Endometrial microvascular endothelial cells (primary cell): ENCODE measurements around the gene EDC3. TPM values are rescaled to one million over a fixed set of nuclear protein-coding genes. Genes with fewer than 3 reads are reported as not detected.
"Not testable (repeated sequence)": the region's sequence is repeated elsewhere in the genome, so short reads cannot be mapped to it uniquely, and the experiment has no call there.

ENCODE experiments used
- in situ Hi-C: cut with HindIII; loops from 2 replicates; pipeline ENCODE4 v1.10.0; 2017; ENCODE audit warnings: low sequenced_read_pairs, low pct_unique_long_range_greater_than_20kb; ENCODE audit errors: inconsistent ontology term
- total RNA-seq: library from RNA; depleted of rRNA; stranded (reverse); fragments of >200 nt; gene quantifications from one replicate; pipeline ENCODE4 v1.2.3, GENCODE V29; 2015; ENCODE audit errors: inconsistent ontology term

EDC3 gene
- total RNA-seq, 1 donor from 2014 or later = 14.2 TPM

DNA sequence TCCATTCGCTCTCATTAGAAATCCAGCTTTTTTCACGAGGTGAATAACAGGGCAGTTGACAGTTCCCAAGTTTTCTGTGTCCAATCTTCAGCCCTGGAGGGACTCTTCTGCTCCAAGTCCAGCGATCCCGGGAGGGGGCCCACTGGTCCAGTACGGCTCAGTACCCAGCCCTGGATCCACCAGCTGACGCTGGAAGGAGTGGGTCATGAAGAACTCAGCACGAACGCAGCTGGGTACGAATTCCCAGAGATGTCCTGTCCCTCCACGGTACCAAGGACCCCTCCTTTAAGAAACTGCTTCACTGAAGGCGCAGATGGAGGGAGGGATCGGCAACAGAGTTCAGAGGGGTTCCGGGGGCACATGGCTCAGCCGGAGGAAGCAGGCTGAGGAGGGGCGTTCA lies 96.7 kb downstream of the EDC3 start:
- in situ Hi-C loops = no loop called here

DNA sequence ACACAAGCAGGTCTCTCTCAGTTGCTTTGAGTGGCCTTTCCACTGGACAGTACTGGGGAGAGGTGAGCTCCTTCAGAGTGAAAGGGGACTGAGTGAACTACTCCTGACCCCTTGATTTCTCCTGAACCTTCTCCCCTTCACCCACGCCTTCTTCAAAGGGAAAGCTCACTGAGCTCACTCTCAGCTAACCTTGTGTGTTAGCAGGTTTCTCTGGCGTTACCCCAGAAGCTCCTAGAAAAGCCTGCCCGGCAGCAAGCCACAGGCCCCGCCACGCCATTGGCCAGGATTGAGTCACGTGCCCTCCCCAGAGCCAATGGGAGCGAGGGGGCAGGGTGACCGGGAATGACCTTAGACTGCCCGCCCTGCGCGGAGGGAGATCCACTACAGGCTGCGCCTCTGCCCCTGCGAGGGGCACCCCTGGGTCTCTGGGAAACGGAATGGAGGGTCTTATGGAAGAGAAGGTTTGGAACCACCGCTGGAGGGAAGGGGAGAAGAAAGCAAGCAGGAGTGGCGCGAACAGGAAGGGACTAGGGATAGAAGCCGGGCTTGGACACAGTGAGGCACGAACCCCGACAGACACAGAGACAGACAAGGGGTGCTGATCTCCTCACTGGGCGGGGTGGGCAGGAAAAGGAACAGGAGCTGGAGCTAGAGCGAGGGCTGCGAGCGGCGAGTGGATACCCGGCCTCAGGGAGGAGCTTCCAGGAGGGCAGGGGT lies 97.5 kb downstream of the EDC3 start:
- in situ Hi-C loops = no loop called here

DNA sequence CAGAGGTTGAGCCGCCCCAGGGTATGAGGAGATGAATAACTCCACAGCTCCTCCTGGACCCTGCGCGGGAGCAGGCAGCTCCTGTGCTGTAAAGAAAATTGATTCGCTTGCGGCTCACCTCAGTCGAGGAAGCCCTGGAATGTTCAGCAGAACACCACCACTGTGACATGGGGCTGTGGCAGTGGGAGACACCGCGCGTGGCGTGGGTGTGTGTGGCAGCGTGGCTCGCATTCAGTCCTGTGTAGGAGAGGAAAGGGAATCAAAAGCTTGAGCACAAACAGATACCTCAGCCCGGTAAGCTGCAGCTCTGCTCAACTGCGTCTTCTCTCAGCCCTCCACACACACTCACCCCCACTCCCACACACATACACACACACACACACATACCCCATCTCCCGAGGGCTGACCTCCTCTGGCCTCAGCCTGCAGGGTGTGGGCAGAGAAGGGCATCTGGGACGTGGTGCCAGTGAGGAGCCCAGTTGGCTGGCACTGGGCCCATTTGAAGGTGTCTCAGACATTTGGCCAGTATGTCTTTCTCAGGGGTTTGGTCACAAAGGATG lies 98.6 kb downstream of the EDC3 start:
- in situ Hi-C loops = not testable (repeated sequence)

DNA sequence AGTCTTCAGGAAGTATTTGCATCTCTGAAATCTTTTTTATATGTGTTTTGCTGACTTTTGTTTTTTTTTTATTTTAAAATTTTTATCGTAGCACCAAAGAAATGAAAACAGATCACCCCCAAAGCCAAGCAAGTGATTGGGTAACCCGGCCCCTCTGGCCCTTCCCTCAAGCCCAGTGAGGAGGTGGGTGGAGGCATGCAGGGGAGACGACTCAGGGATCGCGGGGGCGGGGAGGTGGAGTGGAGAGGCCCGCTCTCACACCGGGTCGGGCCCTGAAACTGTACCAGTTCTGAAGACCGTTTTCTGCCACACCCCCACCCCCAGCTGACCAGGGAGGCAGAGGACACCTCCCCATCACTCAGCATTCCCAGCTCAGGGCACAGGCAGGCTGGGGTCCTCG lies 99.1 kb downstream of the EDC3 start:
- in situ Hi-C loops = not testable (repeated sequence)

DNA sequence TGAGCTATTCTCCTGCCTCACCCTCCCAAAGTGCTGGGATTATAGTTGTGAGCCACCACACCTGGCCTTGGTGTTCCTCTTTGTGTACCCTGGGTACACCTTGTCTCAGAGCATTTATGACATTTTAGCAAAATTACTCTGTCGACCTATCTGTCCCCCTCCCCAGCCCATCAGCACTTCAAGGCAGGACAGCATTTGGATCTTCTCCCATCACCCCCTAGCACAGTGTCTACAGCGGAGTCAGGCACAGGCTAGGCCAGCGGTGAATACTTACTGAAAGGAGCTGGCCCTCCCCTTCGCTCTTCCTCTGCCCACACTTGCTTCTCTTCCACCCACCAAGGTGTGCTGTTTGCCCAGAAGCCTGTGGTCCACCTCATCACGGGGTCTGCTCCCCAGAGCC lies 100.6 kb downstream of the EDC3 start:
- in situ Hi-C loops = no loop called here

DNA sequence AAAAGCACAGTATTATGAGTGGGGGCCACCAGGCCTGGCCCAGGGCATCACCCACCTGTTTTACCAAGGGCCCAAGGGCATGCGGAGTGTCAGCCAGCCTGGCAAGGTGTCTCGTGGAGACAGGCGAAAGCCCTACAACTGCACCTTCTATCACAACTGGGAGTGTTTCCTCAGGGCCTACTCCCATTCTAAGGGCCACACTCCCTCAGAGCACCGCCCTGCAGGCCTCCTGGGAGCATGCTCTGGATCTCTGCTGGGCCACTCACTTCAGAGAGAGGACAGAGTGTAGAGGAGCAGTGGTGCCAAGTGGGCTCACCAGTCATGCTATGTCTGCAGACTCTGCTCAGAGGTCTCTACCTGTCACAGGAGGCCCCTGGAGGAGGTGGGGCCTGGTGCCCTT lies 101.4 kb downstream of the EDC3 start:
- in situ Hi-C loops = no loop called here

DNA sequence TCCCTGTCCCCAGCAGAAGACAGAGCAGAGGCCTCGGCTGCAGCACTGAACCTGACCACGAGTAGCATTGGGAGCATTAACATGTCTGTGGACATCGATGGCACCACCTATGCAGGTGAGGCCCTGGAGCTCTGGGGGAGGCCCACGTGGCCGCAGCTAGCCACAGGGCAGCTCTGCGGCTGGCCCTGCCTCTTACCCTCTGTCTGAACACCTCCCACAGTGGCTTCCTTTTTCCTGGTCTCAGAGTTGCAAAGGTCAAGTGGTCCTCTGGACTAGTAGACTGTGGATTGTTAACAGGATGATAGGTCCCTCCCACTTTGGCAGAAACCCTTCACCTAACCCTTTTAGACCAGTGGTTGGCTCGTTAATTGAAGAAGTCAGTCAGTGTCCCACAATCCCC lies 102.7 kb downstream of the EDC3 start:
- in situ Hi-C loops = no loop called here

DNA sequence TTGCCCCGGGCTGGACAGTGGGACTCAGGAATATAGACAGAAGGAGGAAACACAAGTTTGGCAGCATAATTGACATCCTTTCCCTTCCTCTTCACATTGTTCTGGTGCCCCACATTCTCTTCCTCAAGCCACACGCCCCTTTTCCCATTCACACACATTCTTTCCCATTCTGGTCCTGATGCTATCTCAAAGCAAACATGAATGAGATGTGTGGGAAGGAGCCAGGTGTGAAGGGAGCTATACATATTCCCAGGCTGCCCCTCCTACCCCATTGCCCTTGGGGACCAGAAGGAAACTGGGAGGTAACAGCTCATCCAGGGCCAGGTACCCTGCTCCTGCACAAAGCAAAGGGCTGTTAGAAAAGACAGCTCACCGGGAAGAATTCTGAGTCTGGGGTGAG lies 103.6 kb downstream of the EDC3 start:
- in situ Hi-C loops = no loop called here

DNA sequence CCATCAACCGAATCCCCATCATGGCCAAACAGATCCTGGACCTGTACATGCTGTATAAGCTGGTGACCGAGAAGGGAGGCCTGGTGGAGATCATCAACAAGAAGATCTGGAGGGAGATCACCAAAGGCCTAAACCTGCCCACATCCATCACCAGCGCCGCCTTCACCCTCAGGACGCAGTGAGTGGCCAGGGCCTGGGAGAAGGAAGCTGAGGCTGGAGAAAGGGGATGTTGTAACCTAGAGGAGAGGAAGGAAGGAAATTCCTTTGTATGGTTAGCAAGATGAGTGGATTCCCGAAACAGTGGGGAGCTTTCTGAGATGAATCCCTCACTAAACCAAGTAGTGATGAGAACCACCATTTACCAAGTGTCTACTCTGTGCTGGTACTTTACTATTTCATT lies 106.0 kb downstream of the EDC3 start:
- in situ Hi-C loops = no loop called here

DNA sequence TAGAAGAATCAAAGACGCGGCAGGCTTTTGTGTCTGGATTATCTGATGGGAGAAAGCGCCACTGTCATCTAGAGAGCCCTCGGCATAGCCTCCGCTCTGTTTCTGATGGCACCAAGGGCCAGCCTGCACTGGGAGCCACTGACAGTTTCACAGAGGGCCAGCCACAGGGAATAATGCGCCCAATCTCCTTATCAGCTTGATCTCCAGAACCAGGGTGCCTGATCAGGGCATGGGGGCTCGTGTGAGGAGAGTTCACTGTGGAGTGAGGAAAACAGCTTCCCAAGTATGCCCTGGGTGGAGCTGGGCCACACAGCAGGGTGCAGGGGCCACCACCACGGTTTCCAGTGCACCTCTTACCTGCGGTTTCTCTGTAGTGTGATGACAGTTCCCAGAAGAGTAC lies 110.0 kb downstream of the EDC3 start:
- in situ Hi-C loops = no loop called here

DNA sequence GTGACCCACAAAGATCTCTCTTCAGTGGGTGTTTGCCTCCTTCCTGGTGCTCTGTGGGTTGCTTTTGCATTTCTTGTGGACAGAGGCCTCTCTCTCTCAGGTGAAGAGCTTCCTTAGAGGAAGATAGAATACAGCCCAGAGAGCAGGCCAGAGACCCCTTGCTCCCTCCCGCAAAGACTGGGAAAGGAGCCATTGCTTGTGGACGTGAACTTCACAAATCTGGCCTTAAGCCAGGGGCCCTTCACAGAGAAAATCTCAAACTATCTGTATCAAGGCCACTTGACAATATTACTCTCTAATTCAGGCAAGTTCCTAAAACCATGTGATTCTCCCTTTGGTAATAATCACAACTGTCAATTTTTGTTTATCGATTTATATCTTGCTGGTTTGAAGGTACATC lies 110.6 kb downstream of the EDC3 start:
- in situ Hi-C loops = no loop called here

DNA sequence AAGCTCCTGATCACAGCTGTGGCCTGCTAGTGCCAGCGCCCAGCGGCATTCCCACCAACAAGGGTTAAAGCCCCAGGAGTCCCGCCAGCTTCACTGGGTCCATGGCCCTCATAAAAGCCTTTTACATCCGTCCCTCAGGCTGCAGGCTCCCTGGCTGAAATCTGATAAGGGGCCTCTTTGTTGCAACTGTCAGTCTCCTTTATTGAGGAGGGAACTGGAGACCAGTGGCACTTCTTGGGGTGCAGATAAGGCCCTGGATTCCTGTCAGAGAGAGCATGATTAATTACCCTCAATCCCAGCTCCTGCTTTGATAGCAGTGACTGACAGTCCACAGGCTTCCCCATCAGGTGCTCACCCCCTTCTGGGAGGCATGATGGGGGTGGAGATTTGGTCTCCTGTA lies 111.0 kb downstream of the EDC3 start:
- in situ Hi-C loops = no loop called here

DNA sequence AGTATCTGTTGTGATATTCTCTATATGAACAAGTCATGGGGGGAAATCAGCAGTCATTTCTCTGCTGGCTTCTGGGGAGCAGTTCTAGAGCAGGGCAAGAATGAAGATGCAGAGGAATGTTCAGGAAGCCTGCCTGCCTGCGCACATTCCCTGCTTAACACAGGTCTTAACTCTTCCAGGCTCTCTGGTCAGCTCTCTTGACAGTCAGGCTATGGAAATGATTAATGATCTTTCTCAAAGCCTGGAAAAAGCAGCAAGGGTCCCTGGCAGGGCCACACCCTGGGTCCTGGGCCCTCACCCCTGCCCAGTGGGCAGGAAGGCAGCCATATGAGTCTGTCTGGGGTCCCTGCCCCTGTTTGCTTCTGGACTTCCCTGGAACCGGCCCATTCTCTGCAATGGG lies 111.6 kb downstream of the EDC3 start:
- in situ Hi-C loops = no loop called here

Other genes starting within 250 kb of the EDC3 start
- gene UBL7, start 234.9 kb downstream of the EDC3 start, total RNA-seq = 77.6 TPM
- 3.6 TPM for gene ARID3B, start 154.8 kb downstream of the EDC3 start, total RNA-seq
- gene CLK3, start 80.2 kb downstream of the EDC3 start, total RNA-seq = 91.1 TPM
- gene CYP1A1, start 29.5 kb upstream of the EDC3 start, total RNA-seq = 0.37 TPM
- gene CYP1A2, start 52.8 kb upstream of the EDC3 start, total RNA-seq = not detected
- 35.7 TPM for gene CSK, start 86.1 kb upstream of the EDC3 start, total RNA-seq
- not detected for gene LMAN1L, start 116.8 kb upstream of the EDC3 start, total RNA-seq
- not detected for gene CPLX3, start 130.6 kb upstream of the EDC3 start, total RNA-seq
- gene ULK3, start 147.1 kb upstream of the EDC3 start, total RNA-seq = 40.2 TPM
- 93.2 TPM for gene SCAMP2, start 177.3 kb upstream of the EDC3 start, total RNA-seq
- gene MPI, start 194.0 kb upstream of the EDC3 start, total RNA-seq = 48.7 TPM
- 30.4 TPM for gene FAM219B, start 210.8 kb upstream of the EDC3 start, total RNA-seq
- 116 TPM for gene COX5A, start 242.0 kb upstream of the EDC3 start, total RNA-seq